HFFc6 (cell line): ENCODE data around the gene NIT2. TPM values are rescaled to one million over a fixed set of nuclear protein-coding genes. Genes with fewer than 3 reads are reported as not detected.

Experiments
- DNase-seq: peaks from one replicate; pipeline ENCODE4 v3.0.0-alpha.2; 2018
- H3K27ac Mint-ChIP-seq: 2 replicates; pipeline ENCODE4 v1.8.0; 2020; ENCODE audit warnings: mild to moderate bottlenecking, mixed read lengths
- H3K27me3 Mint-ChIP-seq: 2 replicates; pipeline ENCODE4 v1.8.0; 2021; ENCODE audit warnings: mild to moderate bottlenecking, moderate library complexity, mixed read lengths; ENCODE audit not compliant: insufficient read depth
- H3K36me3 Mint-ChIP-seq: 2 replicates; pipeline ENCODE4 v1.8.0; 2021; ENCODE audit warnings: low read depth, mixed read lengths
- H3K4me1 Mint-ChIP-seq: 2 replicates; pipeline ENCODE4 v1.8.0; 2020; ENCODE audit warnings: low read depth, mixed read lengths
- H3K4me3 Mint-ChIP-seq: 2 replicates; pipeline ENCODE4 v1.8.0; 2020; ENCODE audit warnings: mild to moderate bottlenecking, moderate library complexity, mixed read lengths
- H3K9me3 Mint-ChIP-seq: 2 replicates; pipeline ENCODE4 v1.8.0; 2020; ENCODE audit warnings: mild to moderate bottlenecking, mixed read lengths
- CTCF ChIP-seq: fragments of 200-600 bp; sonication (generic); IDR thresholded peaks from 2 replicates; pipeline ENCODE4 v1.5.0; 2021; ENCODE audit warnings: antibody characterized with exemption, mild to moderate bottlenecking
- total RNA-seq, 6 experiments: library from RNA; stranded (reverse); fragmentation: NEBNext Ultra II Directional; extraction: Animal tissue kit (Norgen Biotek cat#: 25700); gene quantifications; 2 replicates in 1 of 6; 3 replicates in 5 of 6; pipeline ENCODE4 v1.2.3, GENCODE V29; 2021

Gene NIT2
- total RNA-seq, 6 experiments from 2014 or later, result 36.4 to 48.6 (median 42.7) TPM

- Mint-ChIP-seq H3K4me3 (peak overlapping the region; percentile 90), H3K36me3 (peaks cover 33% of the 10 kb centered on the region), H3K4me1 (peaks cover 79% of the 10 kb centered on the region), H3K27me3 (no peaks in the 10 kb centered on the region), H3K9me3 (no peaks in the 10 kb centered on the region), H3K27ac (peak overlapping the region; percentile 98)
- no peak for TF ChIP-seq CTCF
- DNase-seq, result peak; percentile 13
These were observed 67.1 kb downstream of the NIT2 start for GRCh38 chr3:100401674-100402041.

GRCh38 chr3:100402256-100402655 is 67.7 kb downstream of the NIT2 start:
- Mint-ChIP-seq H3K27ac (peak overlapping the region; percentile 98), H3K4me1 (peaks cover 73% of the 10 kb centered on the region), H3K9me3 (no peaks in the 10 kb centered on the region), H3K36me3 (peaks cover 35% of the 10 kb centered on the region), H3K27me3 (no peaks in the 10 kb centered on the region), H3K4me3 (peak overlapping the region; percentile 90)
- DNase-seq, result peak; percentile 85
- TF ChIP-seq CTCF, result no peak

GRCh38 chr3:100402891-100403290 is 68.3 kb downstream of the NIT2 start:
- Mint-ChIP-seq H3K27me3 (no peaks in the 10 kb centered on the region), H3K27ac (peak overlapping the region; percentile 98), H3K4me1 (peaks cover 67% of the 10 kb centered on the region), H3K4me3 (peak overlapping the region; percentile 90), H3K36me3 (peaks cover 42% of the 10 kb centered on the region), H3K9me3 (peaks cover 4% of the 10 kb centered on the region; the same call in 1 of the 2 replicates)
- DNase-seq, result no peak
- TF ChIP-seq CTCF, result no peak

- no peak for DNase-seq
- no peaks in the 10 kb centered on the region for H3K27me3 Mint-ChIP-seq
- H3K36me3 Mint-ChIP-seq, result peaks cover 40% of the 10 kb centered on the region
- H3K9me3 Mint-ChIP-seq, result peaks cover 4% of the 10 kb centered on the region; the same call in 1 of the 2 replicates
- H3K4me3 Mint-ChIP-seq, result peak overlapping the region; percentile 90
- TF ChIP-seq CTCF, result peak; percentile 10; the same call in 1 of the 2 replicates
- peaks cover 61% of the 10 kb centered on the region for H3K4me1 Mint-ChIP-seq
- peak overlapping the region; percentile 98 for H3K27ac Mint-ChIP-seq
These were observed 69.0 kb downstream of the NIT2 start for GRCh38 chr3:100403362-100404249.

GRCh38 chr3:100404250-100404548 is 69.6 kb downstream of the NIT2 start:
- Mint-ChIP-seq H3K27ac (no peak overlapping the region), H3K27me3 (no peaks in the 10 kb centered on the region), H3K9me3 (peaks cover 4% of the 10 kb centered on the region; the same call in 1 of the 2 replicates), H3K4me1 (peaks cover 55% of the 10 kb centered on the region), H3K4me3 (no peak overlapping the region), H3K36me3 (peaks cover 35% of the 10 kb centered on the region)
- TF ChIP-seq CTCF, result no peak
- DNase-seq, result no peak
